Activated CD4-positive, alpha-beta T cell treated with anti-CD3 and anti-CD28 coated beads, Interleukin-2, amount 50 U/mL, for 1 hour (primary cell): ENCODE results near the gene CHST11.
A peak's percentile ranks its signal among the peaks of the same experiment; 100 is the strongest.
"Not testable (repeated sequence)": the region's sequence is repeated elsewhere in the genome, so short reads cannot be mapped to it uniquely, and the experiment has no call there.

Experiments
- DNase-seq: peaks from one replicate; pipeline ENCODE4 v3.0.0-alpha.2; 2020

CHST11 gene

GRCh38 chr12:104506676-104507401 is 50.1 kb downstream of the CHST11 start:
- no peak for DNase-seq

- DNase-seq = no peak
Observed at GRCh38 chr12:104507672-104508071, 50.9 kb downstream of the CHST11 start.

- no peak for DNase-seq
Observed at GRCh38 chr12:104508752-104509446, 52.2 kb downstream of the CHST11 start.

GRCh38 chr12:104510145-104510872 is 53.6 kb downstream of the CHST11 start:
- no peak for DNase-seq

- DNase-seq = no peak
Observed at GRCh38 chr12:104510873-104511440, 54.2 kb downstream of the CHST11 start.

- DNase-seq = no peak
Observed at GRCh38 chr12:104513681-104514080, 56.9 kb downstream of the CHST11 start.

GRCh38 chr12:104514092-104514810 is 57.5 kb downstream of the CHST11 start:
- no peak for DNase-seq

- DNase-seq = no peak
Observed at GRCh38 chr12:104515899-104516298, 59.2 kb downstream of the CHST11 start.

- DNase-seq = no peak
Observed at GRCh38 chr12:104516821-104517220, 60.1 kb downstream of the CHST11 start.

- no peak for DNase-seq
Observed at GRCh38 chr12:104517880-104518279, 61.1 kb downstream of the CHST11 start.

- DNase-seq = peak; percentile 14
Observed at GRCh38 chr12:104519190-104520019, 62.7 kb downstream of the CHST11 start.

- no peak for DNase-seq
Observed at GRCh38 chr12:104520242-104520900, 63.6 kb downstream of the CHST11 start.

GRCh38 chr12:104521731-104522130 is 65.0 kb downstream of the CHST11 start:
- no peak for DNase-seq

- no peak for DNase-seq
Observed at GRCh38 chr12:104522985-104523722, 66.4 kb downstream of the CHST11 start.

- DNase-seq = no peak
Observed at GRCh38 chr12:104524034-104524832, 67.5 kb downstream of the CHST11 start.

GRCh38 chr12:104526320-104526719 is 69.6 kb downstream of the CHST11 start:
- DNase-seq = no peak

- no peak for DNase-seq
Observed at GRCh38 chr12:104526751-104527150, 70.0 kb downstream of the CHST11 start.

- DNase-seq = not testable (repeated sequence)
Observed at GRCh38 chr12:104527653-104528052, 70.9 kb downstream of the CHST11 start.

GRCh38 chr12:104529130-104529874 is 72.6 kb downstream of the CHST11 start:
- DNase-seq = no peak
